Esophagus squamous epithelium (tissue), 4 donors: ENCODE data around the gene ADK.

Source experiments
- POLR2A ChIP-seq, 4 donors: fragments of 450-650 bp; IDR thresholded peaks; one replicate each; pipeline ENCODE4 v1.6.1; 2017; ENCODE audit warnings: antibody characterized with exemption in 4 of 4, mild to moderate bottlenecking in 4 of 4, moderate library complexity in 3 of 4
- TF ChIP-seq, protein P1 (sequence below), 6 experiments: fragments of 450-650 bp in 4 of 6; fragments of 200-600 bp in 2 of 6; sonication (generic) in 2 of 6; IDR thresholded peaks; one replicate each; pipeline ENCODE4 v1.5.1; 2016 to 2019; ENCODE audit warnings: antibody characterized with exemption in 6 of 6, mild to moderate bottlenecking in 4 of 6, moderate library complexity in 4 of 6

DNA sequence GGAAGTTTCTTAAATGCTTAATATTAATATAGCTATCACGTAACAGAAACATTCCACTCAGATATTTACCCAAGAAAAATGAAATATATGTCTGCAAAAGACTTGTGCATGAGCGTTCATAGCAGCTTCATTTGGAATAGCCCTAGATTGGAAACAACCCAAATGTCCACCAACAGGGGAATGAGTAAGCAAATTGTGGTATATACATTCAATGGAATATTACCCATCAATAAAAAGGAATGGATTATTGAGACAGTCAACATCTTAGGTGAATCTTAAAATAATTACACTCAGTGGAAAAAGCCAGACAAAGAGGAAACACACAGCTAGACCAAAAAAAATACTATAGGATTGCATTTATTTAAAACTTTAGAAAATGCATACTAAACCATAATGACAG, 585.0 kb downstream of the ADK start:
- TF ChIP-seq, protein P1, sequence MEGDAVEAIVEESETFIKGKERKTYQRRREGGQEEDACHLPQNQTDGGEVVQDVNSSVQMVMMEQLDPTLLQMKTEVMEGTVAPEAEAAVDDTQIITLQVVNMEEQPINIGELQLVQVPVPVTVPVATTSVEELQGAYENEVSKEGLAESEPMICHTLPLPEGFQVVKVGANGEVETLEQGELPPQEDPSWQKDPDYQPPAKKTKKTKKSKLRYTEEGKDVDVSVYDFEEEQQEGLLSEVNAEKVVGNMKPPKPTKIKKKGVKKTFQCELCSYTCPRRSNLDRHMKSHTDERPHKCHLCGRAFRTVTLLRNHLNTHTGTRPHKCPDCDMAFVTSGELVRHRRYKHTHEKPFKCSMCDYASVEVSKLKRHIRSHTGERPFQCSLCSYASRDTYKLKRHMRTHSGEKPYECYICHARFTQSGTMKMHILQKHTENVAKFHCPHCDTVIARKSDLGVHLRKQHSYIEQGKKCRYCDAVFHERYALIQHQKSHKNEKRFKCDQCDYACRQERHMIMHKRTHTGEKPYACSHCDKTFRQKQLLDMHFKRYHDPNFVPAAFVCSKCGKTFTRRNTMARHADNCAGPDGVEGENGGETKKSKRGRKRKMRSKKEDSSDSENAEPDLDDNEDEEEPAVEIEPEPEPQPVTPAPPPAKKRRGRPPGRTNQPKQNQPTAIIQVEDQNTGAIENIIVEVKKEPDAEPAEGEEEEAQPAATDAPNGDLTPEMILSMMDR (IDR thresholded peaks at IDR 0.05): no peak
- no peak for TF ChIP-seq POLR2A (IDR thresholded peaks at IDR 0.05)
